Measurements from ENCODE around the gene APOM.
A peak's percentile ranks its signal among the peaks of the same experiment; 100 is the strongest.

The APOM gene

DNA sequence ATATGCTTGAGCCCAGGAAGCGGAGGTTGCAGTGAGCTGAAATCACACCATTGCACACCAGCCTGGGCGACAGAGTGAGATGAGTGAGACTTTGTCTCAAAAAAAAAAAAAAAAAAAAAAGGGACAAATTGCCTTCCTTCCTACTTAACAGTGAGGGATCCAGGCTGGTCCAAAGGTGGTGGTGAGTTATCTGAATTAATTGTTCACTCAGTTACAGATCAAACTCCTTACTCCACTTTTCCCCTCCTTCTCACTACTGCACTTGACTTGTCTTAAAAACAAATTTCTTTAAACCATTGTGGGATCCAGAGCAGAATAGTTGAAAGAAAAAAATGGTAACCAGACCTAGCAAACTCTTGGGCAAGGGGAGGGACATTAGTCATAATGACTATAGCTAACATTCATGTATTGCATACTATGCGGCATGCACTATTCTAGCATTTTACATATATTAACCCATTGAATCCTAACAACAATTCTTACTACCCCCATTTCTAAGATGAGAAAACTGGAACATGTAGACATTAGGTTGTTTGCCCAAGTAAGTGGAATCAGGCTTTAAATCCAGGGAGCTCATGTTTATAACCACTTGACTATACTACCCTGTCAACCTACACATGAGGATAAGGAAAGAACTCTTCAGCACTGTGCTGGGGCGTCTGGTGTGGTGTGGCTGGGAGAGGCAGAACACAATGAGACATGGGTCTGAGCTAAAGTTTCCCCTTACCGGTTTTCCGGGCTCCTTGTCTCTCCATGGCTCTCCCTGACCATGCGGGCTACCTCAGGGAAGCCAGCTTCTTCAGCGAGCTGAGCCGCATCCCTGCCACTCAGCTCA is 7.6 kb downstream of the APOM start:
- H3K4me1 ChIP-seq (ENCODE audit: insufficient read depth, low read length, severe bottlenecking) = peaks cover 61% of the 10 kb centered on the region
- peak overlapping the region; percentile 92 for H3K9ac ChIP-seq (ENCODE audit: low read length)
- H3K4me2 ChIP-seq (ENCODE audit: low read length) = peak overlapping the region; percentile 82
- peaks cover 28% of the 10 kb centered on the region for H3K79me2 ChIP-seq (ENCODE audit: insufficient read depth, low read length)
- H3K27me3 ChIP-seq (ENCODE audit: insufficient read depth, low read length) = no peaks in the 10 kb centered on the region
- peak overlapping the region; percentile 100 for H3K4me3 ChIP-seq (ENCODE audit: low read depth, low read length, poor library complexity, severe bottlenecking)
- no peaks in the 10 kb centered on the region for H3K9me3 ChIP-seq (ENCODE audit: low read length)
- H2AFZ ChIP-seq (ENCODE audit: low read length) = no peak overlapping the region
- no peaks in the 10 kb centered on the region for H3F3A ChIP-seq (ENCODE audit: insufficient read depth, low read length)
- H3K27ac ChIP-seq (ENCODE audit: low read depth, low read length, poor library complexity, severe bottlenecking) = peak overlapping the region; percentile 97
- no peaks in the 10 kb centered on the region for H3K9me2 ChIP-seq (ENCODE audit: low read depth, low read length)
- no peak for TF ChIP-seq EZH2 (IDR thresholded peaks at IDR 0.05; ENCODE audit: borderline replicate concordance, low read length)
- TF ChIP-seq, protein P1, sequence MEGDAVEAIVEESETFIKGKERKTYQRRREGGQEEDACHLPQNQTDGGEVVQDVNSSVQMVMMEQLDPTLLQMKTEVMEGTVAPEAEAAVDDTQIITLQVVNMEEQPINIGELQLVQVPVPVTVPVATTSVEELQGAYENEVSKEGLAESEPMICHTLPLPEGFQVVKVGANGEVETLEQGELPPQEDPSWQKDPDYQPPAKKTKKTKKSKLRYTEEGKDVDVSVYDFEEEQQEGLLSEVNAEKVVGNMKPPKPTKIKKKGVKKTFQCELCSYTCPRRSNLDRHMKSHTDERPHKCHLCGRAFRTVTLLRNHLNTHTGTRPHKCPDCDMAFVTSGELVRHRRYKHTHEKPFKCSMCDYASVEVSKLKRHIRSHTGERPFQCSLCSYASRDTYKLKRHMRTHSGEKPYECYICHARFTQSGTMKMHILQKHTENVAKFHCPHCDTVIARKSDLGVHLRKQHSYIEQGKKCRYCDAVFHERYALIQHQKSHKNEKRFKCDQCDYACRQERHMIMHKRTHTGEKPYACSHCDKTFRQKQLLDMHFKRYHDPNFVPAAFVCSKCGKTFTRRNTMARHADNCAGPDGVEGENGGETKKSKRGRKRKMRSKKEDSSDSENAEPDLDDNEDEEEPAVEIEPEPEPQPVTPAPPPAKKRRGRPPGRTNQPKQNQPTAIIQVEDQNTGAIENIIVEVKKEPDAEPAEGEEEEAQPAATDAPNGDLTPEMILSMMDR (IDR thresholded peaks at IDR 0.05; ENCODE audit: low read length) = no peak
- peaks cover 40% of the 10 kb centered on the region for H3K36me3 ChIP-seq (ENCODE audit: insufficient read depth, low read length)
- H4K20me1 ChIP-seq (ENCODE audit: insufficient read depth, low read length) = no peaks in the 10 kb centered on the region

DNA sequence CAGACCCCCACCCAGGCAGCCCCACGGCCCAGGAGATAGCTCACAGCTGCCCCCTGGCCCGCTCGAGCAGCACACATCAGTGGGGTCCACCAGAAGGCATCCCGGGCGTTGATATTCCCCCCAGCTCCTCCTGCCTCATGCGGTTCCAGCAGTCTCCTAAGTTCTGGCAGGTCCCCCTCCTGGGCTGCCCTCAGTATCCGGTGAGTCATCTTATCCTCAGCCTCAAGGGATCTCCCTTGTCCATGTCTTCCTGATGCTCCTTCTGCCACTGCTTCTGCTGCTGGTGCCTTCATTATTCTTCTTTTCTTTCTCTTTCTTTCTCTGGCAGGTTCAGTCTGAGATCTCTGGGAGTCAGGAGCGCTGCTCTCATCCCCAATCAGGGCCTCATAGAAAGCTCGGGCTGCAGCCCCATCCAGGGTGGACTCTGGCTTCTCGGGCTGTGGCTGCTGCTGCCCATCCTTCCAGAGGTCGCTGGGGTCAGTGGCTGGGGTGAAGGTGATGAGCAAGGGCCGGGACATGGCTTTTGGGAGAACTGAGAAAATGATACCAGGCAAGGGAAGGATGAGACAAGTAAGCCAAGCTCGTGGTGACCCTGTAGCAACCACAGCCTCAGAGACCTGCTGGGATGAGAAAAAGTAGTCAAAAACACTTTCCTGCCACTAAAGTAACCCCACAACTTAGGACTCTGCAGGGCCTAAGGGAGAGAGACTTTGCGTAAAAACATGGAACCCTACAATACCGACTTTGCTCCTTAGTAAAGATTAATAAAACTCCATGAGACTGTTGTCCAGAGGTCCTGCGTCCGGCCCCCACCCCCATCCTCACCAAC is 8.5 kb downstream of the APOM start:
- TF ChIP-seq EZH2 (IDR thresholded peaks at IDR 0.05; ENCODE audit: borderline replicate concordance, low read length) = no peak
- TF ChIP-seq, protein P1 (IDR thresholded peaks at IDR 0.05; ENCODE audit: low read length) = peak; percentile 31
- Histone ChIP-seq H3K27me3 (ENCODE audit: insufficient read depth, low read length) (no peaks in the 10 kb centered on the region), H3K27ac (ENCODE audit: low read depth, low read length, poor library complexity, severe bottlenecking) (peak overlapping the region; percentile 97), H3K4me1 (ENCODE audit: insufficient read depth, low read length, severe bottlenecking) (peaks cover 53% of the 10 kb centered on the region), H3K79me2 (ENCODE audit: insufficient read depth, low read length) (peaks cover 28% of the 10 kb centered on the region), H2AFZ (ENCODE audit: low read length) (no peak overlapping the region), H3K4me2 (ENCODE audit: low read length) (peak overlapping the region; percentile 82), H3K9me3 (ENCODE audit: low read length) (no peaks in the 10 kb centered on the region), H3K9me2 (ENCODE audit: low read depth, low read length) (no peaks in the 10 kb centered on the region), H4K20me1 (ENCODE audit: insufficient read depth, low read length) (no peaks in the 10 kb centered on the region), H3K36me3 (ENCODE audit: insufficient read depth, low read length) (peaks cover 49% of the 10 kb centered on the region), H3K4me3 (ENCODE audit: low read depth, low read length, poor library complexity, severe bottlenecking) (peak overlapping the region; percentile 100), H3F3A (ENCODE audit: insufficient read depth, low read length) (no peaks in the 10 kb centered on the region), H3K9ac (ENCODE audit: low read length) (peak overlapping the region; percentile 92)

- H2AFZ ChIP-seq (ENCODE audit: low read length) = no peak within 1 kb of the TSS
- no peaks in the 10 kb centered on the region for H3F3A ChIP-seq (ENCODE audit: insufficient read depth, low read length)
- H3K36me3 ChIP-seq (ENCODE audit: insufficient read depth, low read length) = peaks cover 56% of the 10 kb centered on the region
- H3K79me2 ChIP-seq (ENCODE audit: insufficient read depth, low read length) = peaks cover 26% of the 10 kb centered on the region
- peak within 1 kb of the TSS; percentile 82 for H3K4me2 ChIP-seq (ENCODE audit: low read length)
- peak within 1 kb of the TSS; percentile 100 for H3K4me3 ChIP-seq (ENCODE audit: low read depth, low read length, poor library complexity, severe bottlenecking)
- peaks cover 45% of the 10 kb centered on the region for H3K4me1 ChIP-seq (ENCODE audit: insufficient read depth, low read length, severe bottlenecking)
- H3K9me3 ChIP-seq (ENCODE audit: low read length) = no peaks in the 10 kb centered on the region
- no peaks in the 10 kb centered on the region for H4K20me1 ChIP-seq (ENCODE audit: insufficient read depth, low read length)
- H3K27ac ChIP-seq (ENCODE audit: low read depth, low read length, poor library complexity, severe bottlenecking) = peak within 1 kb of the TSS; percentile 97
- TF ChIP-seq, protein P1 (IDR thresholded peaks at IDR 0.05; ENCODE audit: low read length) = no peak
- TF ChIP-seq EZH2 (IDR thresholded peaks at IDR 0.05; ENCODE audit: borderline replicate concordance, low read length) = no peak
- H3K27me3 ChIP-seq (ENCODE audit: insufficient read depth, low read length) = no peaks in the 10 kb centered on the region
- H3K9ac ChIP-seq (ENCODE audit: low read length) = peak within 1 kb of the TSS; percentile 92
- H3K9me2 ChIP-seq (ENCODE audit: low read depth, low read length) = no peaks in the 10 kb centered on the region
Measured at GRCh38 chr6:31664790-31665500, 9.3 kb downstream of the APOM start, which contains the start of gene GPANK1. Gene GPANK1, minus strand, starts transcription at chr6:31664997. Its CDS starts 519 bp downstream, at chr6:31664478.
